B cell (primary cell): Measurements from ENCODE around the gene SERPINB1. TPM values are rescaled to one million over a fixed set of nuclear protein-coding genes. Genes with fewer than 3 reads are reported as not detected.

Source experiments
- ATAC-seq: fragments of 200-7000 bp; cut with Tn5 transposase; one replicate; pipeline ENCODE4 v1.10.0; 2021; ENCODE audit warnings: low read depth, mild to moderate bottlenecking, moderate number of reproducible peaks, moderate library complexity
- CTCF ChIA-PET: fragments of 350-600 bp; sonication (Branson Sonifier 250); formaldehyde crosslinking; loops from one replicate; lab custom pipeline; 2021; ENCODE audit warnings: antibody characterized with exemption, inconsistent platforms; lab: Charles Lee
- POLR2A ChIA-PET: fragments of 350-600 bp; sonication (Branson Sonifier 250); formaldehyde crosslinking; loops from one replicate; lab custom pipeline; 2021; ENCODE audit warnings: antibody characterized with exemption; lab: Charles Lee
- DNase-seq: peaks from one replicate; pipeline ENCODE4 v3.0.0; 2013
- H2AFZ ChIP-seq: 2 replicates; pipeline ENCODE4 v1.6.1; 2012; ENCODE audit warnings: mild to moderate bottlenecking, low read depth, low read length; ENCODE audit not compliant: insufficient read depth, poor library complexity, severe bottlenecking
- H3K27ac ChIP-seq, 2 donors: 1 replicate in 1 of 2; 2 replicates in 1 of 2; pipeline ENCODE4 v1.5.1; 2012 to 2013; ENCODE audit warnings: low read length in 2 of 2, mild to moderate bottlenecking in 2 of 2, moderate library complexity in 1 of 2
- H3K27me3 ChIP-seq, 4 experiments: fragments of 200-600 bp in 1 of 4; sonication (generic) in 1 of 4; replicated peaks in 1 of 4; 1 replicate in 2 of 4; 2 replicates in 2 of 4; pipeline versions ENCODE4 v1.6.1 to v1.7.0; 2013 to 2016; ENCODE audit warnings: low read length in 3 of 4, mild to moderate bottlenecking in 2 of 4, mixed read lengths in 1 of 4, moderate library complexity in 1 of 4; ENCODE audit not compliant: insufficient read depth in 4 of 4, control insufficient read depth in 3 of 4; ENCODE audit errors: control extremely low read depth in 1 of 4
- H3K36me3 ChIP-seq, 2 experiments: replicated peaks in 1 of 2; 1 replicate in 1 of 2; 2 replicates in 1 of 2; pipeline versions ENCODE4 v1.6.1 to v1.7.1; 2013; ENCODE audit warnings: low read length in 1 of 2; ENCODE audit not compliant: insufficient read depth in 2 of 2, control insufficient read depth in 1 of 2; ENCODE audit errors: control extremely low read depth in 1 of 2, extremely low read depth in 1 of 2
- H3K4me1 ChIP-seq, 2 donors: fragments of 200-600 bp in 1 of 2; sonication (generic) in 1 of 2; 1 replicate in 1 of 2; 2 replicates in 1 of 2; pipeline versions ENCODE4 v1.5.1 to v1.6.1; 2013 to 2017; ENCODE audit warnings: low read length in 2 of 2; ENCODE audit not compliant: control insufficient read depth in 2 of 2, insufficient read depth in 2 of 2
- H3K4me2 ChIP-seq: replicated peaks from 2 replicates; pipeline ENCODE3; 2012; ENCODE audit warnings: mild to moderate bottlenecking, low read depth, low read length; ENCODE audit not compliant: poor library complexity, severe bottlenecking
- H3K4me3 ChIP-seq, 5 experiments: fragments of 200-600 bp in 1 of 5; sonication (generic) in 1 of 5; 1 replicate in 3 of 5; 2 replicates in 2 of 5; pipeline versions ENCODE4 v1.5.1 to v1.7.0; 2011 to 2016; ENCODE audit warnings: low read length in 4 of 5, mild to moderate bottlenecking in 4 of 5, low read depth in 2 of 5, control low read depth in 1 of 5, moderate library complexity in 1 of 5; ENCODE audit not compliant: insufficient read depth in 1 of 5; ENCODE audit errors: control extremely low read depth in 1 of 5, extremely low read depth in 1 of 5
- H3K79me2 ChIP-seq: fragments of 200-600 bp; sonication (generic); one replicate; pipeline ENCODE4 v1.6.0; 2016; ENCODE audit warnings: low read length; ENCODE audit not compliant: control insufficient read depth, insufficient read depth
- H3K9ac ChIP-seq: fragments of 200-600 bp; sonication (generic); 2 replicates; pipeline ENCODE4 v1.6.1; 2017; ENCODE audit warnings: mild to moderate bottlenecking, low read length, moderate library complexity
- H3K9me3 ChIP-seq, 3 donors: one replicate each; pipeline versions ENCODE4 v1.6.1 to v1.7.1; 2013; ENCODE audit warnings: low read length in 2 of 3; ENCODE audit not compliant: control insufficient read depth in 2 of 3, insufficient read depth in 1 of 3; ENCODE audit errors: control extremely low read depth in 1 of 3
- H4K20me1 ChIP-seq: 2 replicates; pipeline ENCODE4 v1.6.0; 2012; ENCODE audit warnings: mild to moderate bottlenecking, low read length; ENCODE audit not compliant: insufficient read depth, control insufficient read depth, poor library complexity, severe bottlenecking
- H3K27ac Mint-ChIP-seq: one replicate; pipeline ENCODE4 v1.8.0; 2021; ENCODE audit warnings: mixed read lengths
- H3K27me3 Mint-ChIP-seq: one replicate; pipeline ENCODE4 v1.8.0; 2021; ENCODE audit warnings: mixed read lengths
- H3K4me1 Mint-ChIP-seq: one replicate; pipeline ENCODE4 v1.8.0; 2021; ENCODE audit warnings: mixed read lengths
- H3K4me3 Mint-ChIP-seq: one replicate; pipeline ENCODE4 v1.8.0; 2021; ENCODE audit warnings: mixed read lengths
- H3K9me3 Mint-ChIP-seq: one replicate; pipeline ENCODE4 v1.8.0; 2022; ENCODE audit warnings: mixed read lengths; ENCODE audit not compliant: insufficient read depth
- EZH2 ChIP-seq: IDR thresholded peaks from 2 replicates; pipeline ENCODE4 v1.6.1; 2012; ENCODE audit warnings: borderline replicate concordance, low read depth, mild to moderate bottlenecking, moderate library complexity, low read length; ENCODE audit not compliant: insufficient read depth, poor library complexity, severe bottlenecking
- WGBS: methylation state at CpG from one replicate; pipeline ENCODE4 v1.1.5; 2013; ENCODE audit warnings: missing lambda C conversion rate; ENCODE audit not compliant: insufficient coverage; 5-methylcytosine and 5-hydroxymethylcytosine counted together
- intact Hi-C: fragments of 100-400 bp; cut with micrococcal nuclease; formaldehyde crosslinking; loops from one replicate; pipeline ENCODE4 v1.10.0; 2022
- polyA plus RNA-seq: library from polyadenylated mRNA; depleted of rRNA; stranded (reverse); fragments of >200 nt; gene quantifications from 2 replicates; pipeline ENCODE4 v1.2.3, GENCODE V29; 2012
- total RNA-seq, 2 donors: library from RNA; stranded (reverse); fragments of 120-200 nt in 1 of 2; gene quantifications; 1 replicate in 1 of 2; 2 replicates in 1 of 2; pipeline versions ENCODE4 v1.2.3 to v1.2.4, GENCODE V29; 2013 to 2022
- TF ChIP-seq, protein P1 (sequence below): fragments of 200-600 bp; IDR thresholded peaks from one replicate; pipeline ENCODE4 v1.8.0; 2022; ENCODE audit warnings: antibody characterized with exemption, mild to moderate bottlenecking

The SERPINB1 gene
- total and polyA plus RNA-seq, 2 donors (not counting 1 experiment from before 2014, with no cell fraction given): 23.2 to 52.5 TPM

DNA sequence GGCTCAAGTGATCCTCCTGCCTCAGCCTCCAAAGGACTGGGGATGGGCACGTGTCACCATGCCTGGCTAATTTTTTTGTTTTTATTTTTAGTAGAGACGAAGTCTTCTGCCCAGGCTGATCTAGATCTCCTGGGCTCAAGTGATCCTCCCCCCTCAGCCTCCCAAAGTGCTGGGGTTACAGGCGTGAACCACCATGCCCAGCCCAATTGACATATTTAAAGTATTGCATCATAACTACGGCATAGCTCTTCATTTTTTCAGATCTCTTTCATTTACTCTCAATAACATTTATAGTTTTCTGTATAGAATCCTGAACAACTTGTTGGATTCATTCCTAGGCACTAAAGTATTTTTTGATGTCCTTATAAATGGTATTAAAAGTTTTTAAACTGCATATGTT, 13.0 kb downstream of the SERPINB1 start:
- no peaks in the 10 kb centered on the region for H3K79me2 ChIP-seq
- ChIA-PET CTCF (interaction anchor here (1.0 to 1.3 kb wide), 2 partner anchors 103 to 124 kb away, joined by 3 to 4 read pairs; no protein-coding TSS in a partner anchor), POLR2A (no interaction called here)
- no peaks in the 10 kb centered on the region for H3K4me1 ChIP-seq
- H2AFZ ChIP-seq: no peak overlapping the region
- Mint-ChIP-seq H3K4me3 (no peak overlapping the region), H3K9me3 (no peaks in the 10 kb centered on the region), H3K27ac (no peak overlapping the region), H3K4me1 (no peaks in the 10 kb centered on the region), H3K27me3 (no peaks in the 10 kb centered on the region)
- H3K36me3 ChIP-seq: peaks cover 0 to 11% of the 10 kb centered on the region in 2 experiments
- H3K4me2 ChIP-seq: no peak overlapping the region
- ATAC-seq: no peak
- H3K9ac ChIP-seq: no peak overlapping the region
- no peak for TF ChIP-seq EZH2
- TF ChIP-seq, protein P1, sequence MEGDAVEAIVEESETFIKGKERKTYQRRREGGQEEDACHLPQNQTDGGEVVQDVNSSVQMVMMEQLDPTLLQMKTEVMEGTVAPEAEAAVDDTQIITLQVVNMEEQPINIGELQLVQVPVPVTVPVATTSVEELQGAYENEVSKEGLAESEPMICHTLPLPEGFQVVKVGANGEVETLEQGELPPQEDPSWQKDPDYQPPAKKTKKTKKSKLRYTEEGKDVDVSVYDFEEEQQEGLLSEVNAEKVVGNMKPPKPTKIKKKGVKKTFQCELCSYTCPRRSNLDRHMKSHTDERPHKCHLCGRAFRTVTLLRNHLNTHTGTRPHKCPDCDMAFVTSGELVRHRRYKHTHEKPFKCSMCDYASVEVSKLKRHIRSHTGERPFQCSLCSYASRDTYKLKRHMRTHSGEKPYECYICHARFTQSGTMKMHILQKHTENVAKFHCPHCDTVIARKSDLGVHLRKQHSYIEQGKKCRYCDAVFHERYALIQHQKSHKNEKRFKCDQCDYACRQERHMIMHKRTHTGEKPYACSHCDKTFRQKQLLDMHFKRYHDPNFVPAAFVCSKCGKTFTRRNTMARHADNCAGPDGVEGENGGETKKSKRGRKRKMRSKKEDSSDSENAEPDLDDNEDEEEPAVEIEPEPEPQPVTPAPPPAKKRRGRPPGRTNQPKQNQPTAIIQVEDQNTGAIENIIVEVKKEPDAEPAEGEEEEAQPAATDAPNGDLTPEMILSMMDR: no peak
- H4K20me1 ChIP-seq: no peaks in the 10 kb centered on the region
- H3K9me3 ChIP-seq: no peaks in the 10 kb centered on the region
- intact Hi-C loops: no loop called here
- WGBS: 100% methylated on average over 1 of the region's 4 CpGs
- no peak overlapping the region for H3K4me3 ChIP-seq
- DNase-seq: no peak
- H3K27me3 ChIP-seq: no peaks in the 10 kb centered on the region
- no peak overlapping the region for H3K27ac ChIP-seq

DNA sequence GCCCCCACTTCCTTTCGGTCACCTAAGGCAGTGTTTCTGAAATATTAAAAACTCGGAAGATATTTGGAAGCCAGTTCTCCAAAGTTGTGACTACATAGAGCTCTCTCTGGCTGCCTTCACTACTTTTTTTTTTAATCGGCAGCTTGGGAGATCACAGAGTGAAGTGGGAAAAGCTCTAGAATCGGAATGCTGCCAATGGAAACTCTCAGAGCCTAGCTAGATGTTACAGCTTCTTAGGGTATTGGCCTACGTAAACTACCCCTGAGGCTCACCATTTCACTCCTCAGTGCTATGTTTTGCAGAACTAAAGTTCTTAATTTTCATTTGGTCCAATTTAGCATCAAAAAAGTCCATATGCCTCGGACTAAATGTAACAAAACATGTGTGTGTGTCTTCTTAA, 14.5 kb downstream of the SERPINB1 start:
- 93% methylated on average over 3 of the region's 6 CpGs for WGBS
- Histone ChIP-seq H3K79me2 (no peaks in the 10 kb centered on the region), H3K36me3 (peaks cover 0 to 3% of the 10 kb centered on the region in 2 experiments), H4K20me1 (no peaks in the 10 kb centered on the region), H3K9me3 (no peaks in the 10 kb centered on the region), H3K9ac (no peak overlapping the region), H3K27ac (no peak overlapping the region), H3K4me1 (no peaks in the 10 kb centered on the region), H3K4me3 (no peak overlapping the region), H2AFZ (no peak overlapping the region), H3K4me2 (no peak overlapping the region), H3K27me3 (no peaks in the 10 kb centered on the region)
- ATAC-seq (no peak), DNase-seq (no peak)
- Mint-ChIP-seq H3K27ac (peak overlapping the region; percentile 26), H3K9me3 (no peaks in the 10 kb centered on the region), H3K4me3 (no peak overlapping the region), H3K4me1 (no peaks in the 10 kb centered on the region), H3K27me3 (no peaks in the 10 kb centered on the region)
- intact Hi-C loops: no loop called here
- ChIA-PET CTCF (interaction anchor here (1.0 kb wide), 1 partner anchor 19 kb away, joined by 3 read pairs; no protein-coding TSS in a partner anchor), POLR2A (no interaction called here)
- TF ChIP-seq EZH2: no peak
- TF ChIP-seq, protein P1: no peak
